ENCODE measurements around the gene PROM2.
"Not testable (repeated sequence)": the region's sequence is repeated elsewhere in the genome, so short reads cannot be mapped to it uniquely, and the experiment has no call there.

The PROM2 gene

GRCh38 chr2:95274291-95275150, at the start of gene PROM2:
Gene PROM2 (plus strand): TSS chr2:95274449. CDS start chr2:95274586, 137 bp downstream.
- H3K9me3 ChIP-seq (ENCODE audit: control insufficient read depth, insufficient read depth, low read length), result no peaks in the 10 kb centered on the region
- no peaks in the 10 kb centered on the region for H3K27me3 ChIP-seq (ENCODE audit: control insufficient read depth, insufficient read depth, low read length)
- H3K4me3 ChIP-seq (ENCODE audit: low read depth, low read length), result no peak within 1 kb of the TSS
- no peaks in the 10 kb centered on the region for H3K36me3 ChIP-seq (ENCODE audit: control insufficient read depth, insufficient read depth, low read length)
- peaks cover 6% of the 10 kb centered on the region for H3K4me1 ChIP-seq (ENCODE audit: control insufficient read depth, insufficient read depth, low read length)
- no peak within 1 kb of the TSS for H3K9ac ChIP-seq (ENCODE audit: low read depth, low read length)

GRCh38 chr2:95225658-95226057, 48.6 kb upstream of the PROM2 start:
- Histone ChIP-seq H3K4me3 (ENCODE audit: low read depth, low read length) (no peak overlapping the region), H3K27me3 (ENCODE audit: control insufficient read depth, insufficient read depth, low read length) (no peaks in the 10 kb centered on the region), H3K9ac (ENCODE audit: low read depth, low read length) (no peak overlapping the region), H3K36me3 (ENCODE audit: control insufficient read depth, insufficient read depth, low read length) (no peaks in the 10 kb centered on the region), H3K4me1 (ENCODE audit: control insufficient read depth, insufficient read depth, low read length) (no peaks in the 10 kb centered on the region), H3K9me3 (ENCODE audit: control insufficient read depth, insufficient read depth, low read length) (no peaks in the 10 kb centered on the region)

GRCh38 chr2:95231723-95232122, 42.5 kb upstream of the PROM2 start:
- no peak overlapping the region for H3K4me3 ChIP-seq (ENCODE audit: low read depth, low read length)
- no peak overlapping the region for H3K9ac ChIP-seq (ENCODE audit: low read depth, low read length)
- no peaks in the 10 kb centered on the region for H3K9me3 ChIP-seq (ENCODE audit: control insufficient read depth, insufficient read depth, low read length)
- no peaks in the 10 kb centered on the region for H3K27me3 ChIP-seq (ENCODE audit: control insufficient read depth, insufficient read depth, low read length)
- no peaks in the 10 kb centered on the region for H3K36me3 ChIP-seq (ENCODE audit: control insufficient read depth, insufficient read depth, low read length)
- H3K4me1 ChIP-seq (ENCODE audit: control insufficient read depth, insufficient read depth, low read length), result no peaks in the 10 kb centered on the region

GRCh38 chr2:95232232-95232631, 42.0 kb upstream of the PROM2 start:
- Histone ChIP-seq H3K9ac (ENCODE audit: low read depth, low read length) (no peak overlapping the region), H3K36me3 (ENCODE audit: control insufficient read depth, insufficient read depth, low read length) (no peaks in the 10 kb centered on the region), H3K9me3 (ENCODE audit: control insufficient read depth, insufficient read depth, low read length) (no peaks in the 10 kb centered on the region), H3K27me3 (ENCODE audit: control insufficient read depth, insufficient read depth, low read length) (no peaks in the 10 kb centered on the region), H3K4me1 (ENCODE audit: control insufficient read depth, insufficient read depth, low read length) (no peaks in the 10 kb centered on the region), H3K4me3 (ENCODE audit: low read depth, low read length) (no peak overlapping the region)

GRCh38 chr2:95234286-95234785, 39.9 kb upstream of the PROM2 start:
- Histone ChIP-seq H3K36me3 (ENCODE audit: control insufficient read depth, insufficient read depth, low read length) (no peaks in the 10 kb centered on the region), H3K27me3 (ENCODE audit: control insufficient read depth, insufficient read depth, low read length) (no peaks in the 10 kb centered on the region), H3K4me3 (ENCODE audit: low read depth, low read length) (no peak overlapping the region), H3K9me3 (ENCODE audit: control insufficient read depth, insufficient read depth, low read length) (no peaks in the 10 kb centered on the region), H3K9ac (ENCODE audit: low read depth, low read length) (no peak overlapping the region), H3K4me1 (ENCODE audit: control insufficient read depth, insufficient read depth, low read length) (no peaks in the 10 kb centered on the region)

GRCh38 chr2:95234816-95235215, 39.4 kb upstream of the PROM2 start:
- Histone ChIP-seq H3K27me3 (ENCODE audit: control insufficient read depth, insufficient read depth, low read length) (no peaks in the 10 kb centered on the region), H3K4me3 (ENCODE audit: low read depth, low read length) (no peak overlapping the region), H3K9ac (ENCODE audit: low read depth, low read length) (no peak overlapping the region), H3K9me3 (ENCODE audit: control insufficient read depth, insufficient read depth, low read length) (no peaks in the 10 kb centered on the region), H3K4me1 (ENCODE audit: control insufficient read depth, insufficient read depth, low read length) (no peaks in the 10 kb centered on the region), H3K36me3 (ENCODE audit: control insufficient read depth, insufficient read depth, low read length) (no peaks in the 10 kb centered on the region)

GRCh38 chr2:95238131-95238530, 36.1 kb upstream of the PROM2 start:
- Histone ChIP-seq H3K27me3 (ENCODE audit: control insufficient read depth, insufficient read depth, low read length) (no peaks in the 10 kb centered on the region), H3K9ac (ENCODE audit: low read depth, low read length) (no peak overlapping the region), H3K36me3 (ENCODE audit: control insufficient read depth, insufficient read depth, low read length) (no peaks in the 10 kb centered on the region), H3K9me3 (ENCODE audit: control insufficient read depth, insufficient read depth, low read length) (peaks cover 4% of the 10 kb centered on the region), H3K4me1 (ENCODE audit: control insufficient read depth, insufficient read depth, low read length) (no peaks in the 10 kb centered on the region), H3K4me3 (ENCODE audit: low read depth, low read length) (no peak overlapping the region)

- H3K4me3 ChIP-seq (ENCODE audit: low read depth, low read length), result no peak overlapping the region
- no peaks in the 10 kb centered on the region for H3K4me1 ChIP-seq (ENCODE audit: control insufficient read depth, insufficient read depth, low read length)
- peaks cover 4% of the 10 kb centered on the region for H3K9me3 ChIP-seq (ENCODE audit: control insufficient read depth, insufficient read depth, low read length)
- no peaks in the 10 kb centered on the region for H3K27me3 ChIP-seq (ENCODE audit: control insufficient read depth, insufficient read depth, low read length)
- no peak overlapping the region for H3K9ac ChIP-seq (ENCODE audit: low read depth, low read length)
- H3K36me3 ChIP-seq (ENCODE audit: control insufficient read depth, insufficient read depth, low read length), result no peaks in the 10 kb centered on the region
Observed at GRCh38 chr2:95240091-95240490, 34.2 kb upstream of the PROM2 start.

GRCh38 chr2:95240556-95240955, 33.7 kb upstream of the PROM2 start:
- no peaks in the 10 kb centered on the region for H3K36me3 ChIP-seq (ENCODE audit: control insufficient read depth, insufficient read depth, low read length)

GRCh38 chr2:95242084-95242483, 32.2 kb upstream of the PROM2 start:
- H3K4me3 ChIP-seq (ENCODE audit: low read depth, low read length); H3K9me3 ChIP-seq (ENCODE audit: control insufficient read depth, insufficient read depth, low read length); H3K36me3 ChIP-seq (ENCODE audit: control insufficient read depth, insufficient read depth, low read length); H3K27me3 ChIP-seq (ENCODE audit: control insufficient read depth, insufficient read depth, low read length); H3K4me1 ChIP-seq (ENCODE audit: control insufficient read depth, insufficient read depth, low read length); H3K9ac ChIP-seq (ENCODE audit: low read depth, low read length): not testable (repeated sequence)

More at GRCh38 chr2:95240556-95240955, 33.7 kb upstream of the PROM2 start:
- H3K27me3 ChIP-seq (ENCODE audit: control insufficient read depth, insufficient read depth, low read length), result no peaks in the 10 kb centered on the region
- H3K4me1 ChIP-seq (ENCODE audit: control insufficient read depth, insufficient read depth, low read length), result no peaks in the 10 kb centered on the region
- H3K9ac ChIP-seq (ENCODE audit: low read depth, low read length), result no peak overlapping the region
- no peak overlapping the region for H3K4me3 ChIP-seq (ENCODE audit: low read depth, low read length)
- H3K9me3 ChIP-seq (ENCODE audit: control insufficient read depth, insufficient read depth, low read length), result peaks cover 4% of the 10 kb centered on the region

- H3K4me1 ChIP-seq (ENCODE audit: control insufficient read depth, insufficient read depth, low read length), result no peaks in the 10 kb centered on the region
- no peak overlapping the region for H3K9ac ChIP-seq (ENCODE audit: low read depth, low read length)
- H3K36me3 ChIP-seq (ENCODE audit: control insufficient read depth, insufficient read depth, low read length), result no peaks in the 10 kb centered on the region
- H3K4me3 ChIP-seq (ENCODE audit: low read depth, low read length), result no peak overlapping the region
- no peaks in the 10 kb centered on the region for H3K27me3 ChIP-seq (ENCODE audit: control insufficient read depth, insufficient read depth, low read length)
- H3K9me3 ChIP-seq (ENCODE audit: control insufficient read depth, insufficient read depth, low read length), result peaks cover 10% of the 10 kb centered on the region
Observed at GRCh38 chr2:95258271-95258670, 16.0 kb upstream of the PROM2 start.

Data from iPS-15b (cell line).